Esophagus muscularis mucosa (tissue), 4 donors: ENCODE results near the gene BAIAP2. TPM values are rescaled to one million over a fixed set of nuclear protein-coding genes. Genes with fewer than 3 reads are reported as not detected.

ENCODE experiments used
- DNase-seq: peaks from one replicate; pipeline ENCODE4 v3.0.0-alpha.2; 2017; ENCODE audit errors: extremely low spot score
- H3K27ac ChIP-seq, 4 donors: fragments of 200-600 bp; sonication (generic); replicated peaks in 1 of 4; 1 replicate in 3 of 4; 2 replicates in 1 of 4; pipeline ENCODE4 v1.5.1; 2016 to 2019; ENCODE audit warnings: mild to moderate bottlenecking in 1 of 4
- H3K27me3 ChIP-seq, 4 donors: fragments of 200-600 bp; sonication (generic); one replicate each; pipeline versions ENCODE4 v1.5.1 to v1.6.0; 2016 to 2019
- H3K36me3 ChIP-seq, 4 donors: fragments of 200-600 bp; sonication (generic); one replicate each; pipeline ENCODE4 v1.5.1; 2016 to 2019
- H3K4me1 ChIP-seq, 4 donors: fragments of 200-600 bp; sonication (generic); one replicate each; pipeline ENCODE4 v1.5.1; 2016 to 2019
- H3K4me3 ChIP-seq, 4 donors: fragments of 200-600 bp; sonication (generic); 1 replicate in 2 of 4; 2 replicates in 2 of 4; pipeline ENCODE4 v1.5.1; 2016 to 2019; ENCODE audit warnings: mild to moderate bottlenecking in 4 of 4, moderate library complexity in 1 of 4
- H3K9me3 ChIP-seq, 4 donors: fragments of 200-600 bp; sonication (generic); 1 replicate in 3 of 4; 2 replicates in 1 of 4; pipeline ENCODE4 v1.5.1; 2016 to 2019
- CTCF ChIP-seq, 3 experiments: fragments of 200-600 bp in 2 of 3; fragments of 450-650 bp in 1 of 3; sonication (generic) in 2 of 3; IDR thresholded peaks; one replicate each; pipeline ENCODE4 v1.5.1; 2017 to 2019; ENCODE audit warnings: antibody characterized with exemption in 3 of 3, mild to moderate bottlenecking in 2 of 3, moderate library complexity in 1 of 3
- EP300 ChIP-seq: sonication (generic); formaldehyde crosslinking; IDR thresholded peaks from one replicate; pipeline ENCODE4 v1.6.1; 2017; ENCODE audit warnings: antibody characterized with exemption
- POLR2A ChIP-seq: fragments of 450-650 bp; IDR thresholded peaks from one replicate; pipeline ENCODE4 v1.6.1; 2017; ENCODE audit warnings: antibody characterized with exemption, moderate library complexity, mild to moderate bottlenecking, low read depth
- POLR2AphosphoS5 ChIP-seq, 2 donors: sonication (generic); formaldehyde crosslinking; IDR thresholded peaks; one replicate each; pipeline ENCODE4 v1.6.1; 2017; ENCODE audit warnings: antibody characterized with exemption in 2 of 2
- WGBS: methylation state at CpG from one replicate; pipeline ENCODE4 v1.1.5; 2018; 5-methylcytosine and 5-hydroxymethylcytosine counted together
- intact Hi-C: fragments of 100-400 bp; cut with DNase I; formaldehyde crosslinking; loops from one replicate; pipeline ENCODE4 v1.15.1; 2023
- total RNA-seq, 4 donors: library from RNA; depleted of rRNA; stranded (reverse); fragments of >200 nt; gene quantifications; one replicate each; pipeline versions ENCODE4 v1.1.0 to v1.2.1, GENCODE V29; 2016

The BAIAP2 gene
- total RNA-seq, 4 donors from 2014 or later = 31.1 to 54.5 (median 36.7) TPM

GRCh38 chr17:81039096-81039495 lies 4.1 kb downstream of the BAIAP2 start:
- TF ChIP-seq POLR2AphosphoS5 (IDR thresholded peaks at IDR 0.05) (no peak), POLR2A (no peak), CTCF (IDR thresholded peaks at IDR 0.05) (no peak), EP300 (no peak)
- Histone ChIP-seq H3K4me1 (peaks cover 63 to 91% (median 88%) of the 10 kb centered on the region in 4 donors), H3K36me3 (peaks cover 0 to 5% (median 0%) of the 10 kb centered on the region in 4 donors), H3K9me3 (no peaks in the 10 kb centered on the region), H3K4me3 (no peak overlapping the region), H3K27ac (peak overlapping the region in 2 of 4 donors; percentile 81 to 89), H3K27me3 (no peaks in the 10 kb centered on the region)
- WGBS = 85% methylated on average over 15 of the region's 16 CpGs
- no peak for DNase-seq
- intact Hi-C loops = no loop called here

DNA sequence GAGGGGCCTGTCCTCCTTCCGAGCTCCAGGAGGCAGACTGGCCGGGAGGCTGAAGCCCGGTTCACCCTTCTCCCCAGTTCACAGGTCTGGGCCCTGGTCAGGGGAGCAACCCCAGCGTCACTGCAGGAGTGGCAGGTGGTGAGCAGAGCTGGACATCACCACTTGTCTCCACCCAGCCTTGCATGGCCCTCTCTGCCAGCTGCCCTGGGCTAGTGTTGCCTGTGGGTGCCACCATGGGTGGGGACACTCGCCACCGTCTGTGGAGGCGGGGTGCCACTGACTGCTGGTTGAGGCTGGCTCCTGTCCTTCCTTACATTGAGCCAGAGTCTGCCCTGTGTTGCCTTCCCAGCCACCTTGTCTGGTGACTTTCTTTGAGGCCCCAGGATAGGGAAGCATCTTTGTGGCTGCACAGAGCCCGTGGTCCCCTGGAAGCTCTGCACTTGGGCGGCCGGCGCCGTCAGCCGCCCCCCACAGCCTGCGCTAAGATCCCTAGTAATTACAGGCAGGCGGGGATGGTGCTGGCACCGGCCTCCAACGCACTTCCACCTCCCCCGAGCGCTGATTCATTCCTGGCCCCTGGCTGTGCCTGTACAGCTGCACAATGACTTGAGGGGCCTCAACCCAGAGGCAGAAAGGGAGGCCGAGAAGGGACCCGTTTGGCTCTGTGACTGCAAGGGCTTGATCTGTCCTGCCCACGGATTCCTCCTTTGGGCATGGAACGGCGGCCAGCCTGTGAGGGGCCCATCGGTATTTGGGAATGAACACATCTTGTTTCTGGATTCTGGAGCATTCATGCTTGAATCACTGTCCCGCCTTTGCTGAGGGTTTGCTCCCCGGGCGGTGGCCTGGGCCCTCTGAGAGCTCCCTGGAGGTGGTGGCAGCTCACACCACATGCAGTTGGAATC lies 5.2 kb downstream of the BAIAP2 start:
- no peaks in the 10 kb centered on the region for H3K27me3 ChIP-seq
- H3K4me3 ChIP-seq = no peak overlapping the region
- no peaks in the 10 kb centered on the region for H3K9me3 ChIP-seq
- TF ChIP-seq CTCF (IDR thresholded peaks at IDR 0.05) (no peak), EP300 (no peak), POLR2A (no peak), POLR2AphosphoS5 (IDR thresholded peaks at IDR 0.05) (no peak)
- 33% methylated on average over 7 of the region's 28 CpGs for WGBS
- peaks cover 71 to 97% (median 95%) of the 10 kb centered on the region in 4 donors for H3K4me1 ChIP-seq
- DNase-seq = no peak
- peak overlapping the region in 3 of 4 donors; percentile 2 to 89 (median 20) for H3K27ac ChIP-seq
- peaks cover 0 to 5% (median 0%) of the 10 kb centered on the region in 4 donors for H3K36me3 ChIP-seq
- intact Hi-C loops = no loop called here

- H3K27me3 ChIP-seq = no peaks in the 10 kb centered on the region
- peak in 2 of 3 experiments; percentile 13 to 40 for TF ChIP-seq CTCF (IDR thresholded peaks at IDR 0.05)
- no peak for TF ChIP-seq POLR2A
- TF ChIP-seq EP300 = no peak
- TF ChIP-seq POLR2AphosphoS5 (IDR thresholded peaks at IDR 0.05) = no peak
- H3K9me3 ChIP-seq = no peaks in the 10 kb centered on the region
- H3K36me3 ChIP-seq = peaks cover 0 to 5% (median 0%) of the 10 kb centered on the region in 4 donors
- intact Hi-C loops = no loop called here
- H3K4me1 ChIP-seq = peaks cover 78 to 100% (median 98%) of the 10 kb centered on the region in 4 donors
- DNase-seq = no peak
- peak overlapping the region; percentile 2 to 89 (median 20) for H3K27ac ChIP-seq
- H3K4me3 ChIP-seq = no peak overlapping the region
- 52% methylated on average over 4 of the region's 6 CpGs for WGBS
Measured at GRCh38 chr17:81040791-81041337, 5.9 kb downstream of the BAIAP2 start.

DNA sequence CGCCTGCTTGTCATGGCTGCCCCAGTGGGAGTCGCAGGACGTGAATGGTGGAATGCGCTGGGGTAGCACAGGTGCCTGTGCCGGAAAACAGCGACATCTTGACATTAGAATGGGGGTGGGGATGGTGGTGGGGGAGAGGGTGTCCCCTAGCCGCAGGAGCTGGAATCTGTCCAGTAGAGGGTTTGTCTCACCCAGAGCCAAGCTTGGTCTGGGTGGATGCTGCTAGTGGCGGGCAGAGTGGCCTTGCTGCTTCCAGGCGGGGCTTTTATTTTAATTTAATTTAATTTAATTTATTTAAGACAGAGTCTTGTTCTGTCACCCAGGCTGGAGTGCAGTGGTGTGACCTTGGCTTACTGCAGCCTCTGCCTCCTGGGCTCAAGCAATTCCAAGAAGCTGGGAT lies 7.7 kb downstream of the BAIAP2 start:
- no peak for DNase-seq
- H3K36me3 ChIP-seq = peaks cover 0 to 5% (median 0%) of the 10 kb centered on the region in 4 donors
- peaks cover 77 to 100% (median 98%) of the 10 kb centered on the region in 4 donors for H3K4me1 ChIP-seq
- TF ChIP-seq POLR2A = no peak
- no peak for TF ChIP-seq POLR2AphosphoS5 (IDR thresholded peaks at IDR 0.05)
- TF ChIP-seq EP300 = no peak
- no peak for TF ChIP-seq CTCF (IDR thresholded peaks at IDR 0.05)
- no peaks in the 10 kb centered on the region for H3K27me3 ChIP-seq
- H3K4me3 ChIP-seq = no peak overlapping the region
- H3K27ac ChIP-seq = peak overlapping the region in 3 of 4 donors; percentile 72 to 86 (median 84)
- WGBS = 96% methylated on average over 9 of the region's 9 CpGs
- no peaks in the 10 kb centered on the region for H3K9me3 ChIP-seq
- intact Hi-C loops = no loop called here
